B cell (primary cell): ENCODE results near the gene FKBP1A. TPM values are rescaled to one million over a fixed set of nuclear protein-coding genes. Genes with fewer than 3 reads are reported as not detected.

ENCODE experiments used
- ATAC-seq: fragments of 200-7000 bp; cut with Tn5 transposase; one replicate; pipeline ENCODE4 v1.10.0; 2021; ENCODE audit warnings: low read depth, mild to moderate bottlenecking, moderate number of reproducible peaks, moderate library complexity
- CTCF ChIA-PET: fragments of 350-600 bp; sonication (Branson Sonifier 250); formaldehyde crosslinking; loops from one replicate; lab custom pipeline; 2021; ENCODE audit warnings: antibody characterized with exemption, inconsistent platforms; lab: Charles Lee
- POLR2A ChIA-PET: fragments of 350-600 bp; sonication (Branson Sonifier 250); formaldehyde crosslinking; loops from one replicate; lab custom pipeline; 2021; ENCODE audit warnings: antibody characterized with exemption; lab: Charles Lee
- DNase-seq: peaks from one replicate; pipeline ENCODE4 v3.0.0; 2013
- H2AFZ ChIP-seq: 2 replicates; pipeline ENCODE4 v1.6.1; 2012; ENCODE audit warnings: mild to moderate bottlenecking, low read depth, low read length; ENCODE audit not compliant: insufficient read depth, poor library complexity, severe bottlenecking
- H3K27ac ChIP-seq, 2 donors: 1 replicate in 1 of 2; 2 replicates in 1 of 2; pipeline ENCODE4 v1.5.1; 2012 to 2013; ENCODE audit warnings: low read length in 2 of 2, mild to moderate bottlenecking in 2 of 2, moderate library complexity in 1 of 2
- H3K27me3 ChIP-seq, 4 experiments: fragments of 200-600 bp in 1 of 4; sonication (generic) in 1 of 4; replicated peaks in 1 of 4; 1 replicate in 2 of 4; 2 replicates in 2 of 4; pipeline versions ENCODE4 v1.6.1 to v1.7.0; 2013 to 2016; ENCODE audit warnings: low read length in 3 of 4, mild to moderate bottlenecking in 2 of 4, mixed read lengths in 1 of 4, moderate library complexity in 1 of 4; ENCODE audit not compliant: insufficient read depth in 4 of 4, control insufficient read depth in 3 of 4; ENCODE audit errors: control extremely low read depth in 1 of 4
- H3K36me3 ChIP-seq, 2 experiments: replicated peaks in 1 of 2; 1 replicate in 1 of 2; 2 replicates in 1 of 2; pipeline versions ENCODE4 v1.6.1 to v1.7.1; 2013; ENCODE audit warnings: low read length in 1 of 2; ENCODE audit not compliant: insufficient read depth in 2 of 2, control insufficient read depth in 1 of 2; ENCODE audit errors: control extremely low read depth in 1 of 2, extremely low read depth in 1 of 2
- H3K4me1 ChIP-seq, 2 donors: fragments of 200-600 bp in 1 of 2; sonication (generic) in 1 of 2; 1 replicate in 1 of 2; 2 replicates in 1 of 2; pipeline versions ENCODE4 v1.5.1 to v1.6.1; 2013 to 2017; ENCODE audit warnings: low read length in 2 of 2; ENCODE audit not compliant: control insufficient read depth in 2 of 2, insufficient read depth in 2 of 2
- H3K4me2 ChIP-seq: replicated peaks from 2 replicates; pipeline ENCODE3; 2012; ENCODE audit warnings: mild to moderate bottlenecking, low read depth, low read length; ENCODE audit not compliant: poor library complexity, severe bottlenecking
- H3K4me3 ChIP-seq, 5 experiments: fragments of 200-600 bp in 1 of 5; sonication (generic) in 1 of 5; 1 replicate in 3 of 5; 2 replicates in 2 of 5; pipeline versions ENCODE4 v1.5.1 to v1.7.0; 2011 to 2016; ENCODE audit warnings: low read length in 4 of 5, mild to moderate bottlenecking in 4 of 5, low read depth in 2 of 5, control low read depth in 1 of 5, moderate library complexity in 1 of 5; ENCODE audit not compliant: insufficient read depth in 1 of 5; ENCODE audit errors: control extremely low read depth in 1 of 5, extremely low read depth in 1 of 5
- H3K79me2 ChIP-seq: fragments of 200-600 bp; sonication (generic); one replicate; pipeline ENCODE4 v1.6.0; 2016; ENCODE audit warnings: low read length; ENCODE audit not compliant: control insufficient read depth, insufficient read depth
- H3K9ac ChIP-seq: fragments of 200-600 bp; sonication (generic); 2 replicates; pipeline ENCODE4 v1.6.1; 2017; ENCODE audit warnings: mild to moderate bottlenecking, low read length, moderate library complexity
- H3K9me3 ChIP-seq, 3 donors: one replicate each; pipeline versions ENCODE4 v1.6.1 to v1.7.1; 2013; ENCODE audit warnings: low read length in 2 of 3; ENCODE audit not compliant: control insufficient read depth in 2 of 3, insufficient read depth in 1 of 3; ENCODE audit errors: control extremely low read depth in 1 of 3
- H4K20me1 ChIP-seq: 2 replicates; pipeline ENCODE4 v1.6.0; 2012; ENCODE audit warnings: mild to moderate bottlenecking, low read length; ENCODE audit not compliant: insufficient read depth, control insufficient read depth, poor library complexity, severe bottlenecking
- H3K27ac Mint-ChIP-seq: one replicate; pipeline ENCODE4 v1.8.0; 2021; ENCODE audit warnings: mixed read lengths
- H3K27me3 Mint-ChIP-seq: one replicate; pipeline ENCODE4 v1.8.0; 2021; ENCODE audit warnings: mixed read lengths
- H3K4me1 Mint-ChIP-seq: one replicate; pipeline ENCODE4 v1.8.0; 2021; ENCODE audit warnings: mixed read lengths
- H3K4me3 Mint-ChIP-seq: one replicate; pipeline ENCODE4 v1.8.0; 2021; ENCODE audit warnings: mixed read lengths
- H3K9me3 Mint-ChIP-seq: one replicate; pipeline ENCODE4 v1.8.0; 2022; ENCODE audit warnings: mixed read lengths; ENCODE audit not compliant: insufficient read depth
- CTCF ChIP-seq: fragments of 200-600 bp; IDR thresholded peaks from one replicate; pipeline ENCODE4 v1.8.0; 2022; ENCODE audit warnings: antibody characterized with exemption, mild to moderate bottlenecking
- EZH2 ChIP-seq: IDR thresholded peaks from 2 replicates; pipeline ENCODE4 v1.6.1; 2012; ENCODE audit warnings: borderline replicate concordance, low read depth, mild to moderate bottlenecking, moderate library complexity, low read length; ENCODE audit not compliant: insufficient read depth, poor library complexity, severe bottlenecking
- WGBS: methylation state at CpG from one replicate; pipeline ENCODE4 v1.1.5; 2013; ENCODE audit warnings: missing lambda C conversion rate; ENCODE audit not compliant: insufficient coverage; 5-methylcytosine and 5-hydroxymethylcytosine counted together
- intact Hi-C: fragments of 100-400 bp; cut with micrococcal nuclease; formaldehyde crosslinking; loops from one replicate; pipeline ENCODE4 v1.10.0; 2022
- polyA plus RNA-seq: library from polyadenylated mRNA; depleted of rRNA; stranded (reverse); fragments of >200 nt; gene quantifications from 2 replicates; pipeline ENCODE4 v1.2.3, GENCODE V29; 2012
- total RNA-seq, 2 donors: library from RNA; stranded (reverse); fragments of 120-200 nt in 1 of 2; gene quantifications; 1 replicate in 1 of 2; 2 replicates in 1 of 2; pipeline versions ENCODE4 v1.2.3 to v1.2.4, GENCODE V29; 2013 to 2022

The FKBP1A gene
- total and polyA plus RNA-seq, 2 donors (not counting 1 experiment from before 2014, with no cell fraction given) = 86.3 to 86.7 TPM

GRCh38 chr20:1382670-1383069 lies 10.2 kb downstream of the FKBP1A start:
- Histone ChIP-seq H3K27me3 (no peaks in the 10 kb centered on the region), H3K27ac (no peak overlapping the region), H3K4me2 (no peak overlapping the region), H3K4me3 (no peak overlapping the region), H3K9ac (no peak overlapping the region), H2AFZ (no peak overlapping the region), H3K9me3 (no peaks in the 10 kb centered on the region), H4K20me1 (peaks cover 89% of the 10 kb centered on the region), H3K36me3 (peaks cover 0 to 25% of the 10 kb centered on the region in 2 experiments), H3K4me1 (peaks cover 35 to 43% of the 10 kb centered on the region in 2 donors), H3K79me2 (peaks cover 100% of the 10 kb centered on the region)
- POLR2A ChIA-PET = interaction anchor here (0.9 kb wide), 1 partner anchor 11 kb away, joined by 3 read pairs; no protein-coding TSS in a partner anchor
- Mint-ChIP-seq H3K27me3 (no peaks in the 10 kb centered on the region), H3K27ac (no peak overlapping the region), H3K4me3 (no peak overlapping the region), H3K9me3 (no peaks in the 10 kb centered on the region), H3K4me1 (peaks cover 89% of the 10 kb centered on the region)
- intact Hi-C loops = no loop called here
- no peak for DNase-seq
- TF ChIP-seq EZH2 = no peak
- CTCF ChIA-PET = interaction anchor here (1.3 kb wide), 1 partner anchor 55 kb away, joined by 3 read pairs; no protein-coding TSS in a partner anchor
- 98% methylated on average over 3 of the region's 4 CpGs for WGBS
- no peak for ATAC-seq

GRCh38 chr20:1381753-1382591 lies 10.9 kb downstream of the FKBP1A start:
- Histone ChIP-seq H3K9me3 (no peaks in the 10 kb centered on the region), H3K4me1 (peaks cover 42 to 47% of the 10 kb centered on the region in 2 donors), H3K9ac (no peak overlapping the region), H3K36me3 (peaks cover 0 to 25% of the 10 kb centered on the region in 2 experiments), H3K27ac (no peak overlapping the region), H4K20me1 (peaks cover 89% of the 10 kb centered on the region), H3K27me3 (no peaks in the 10 kb centered on the region), H2AFZ (no peak overlapping the region), H3K4me2 (no peak overlapping the region), H3K4me3 (no peak overlapping the region), H3K79me2 (peaks cover 100% of the 10 kb centered on the region)
- Mint-ChIP-seq H3K4me3 (no peak overlapping the region), H3K9me3 (no peaks in the 10 kb centered on the region), H3K27me3 (no peaks in the 10 kb centered on the region), H3K4me1 (peaks cover 90% of the 10 kb centered on the region), H3K27ac (peak overlapping the region; percentile 23)
- POLR2A ChIA-PET = interaction anchor here (0.9 kb wide), 1 partner anchor 11 kb away, joined by 3 read pairs; no protein-coding TSS in a partner anchor
- 73% methylated on average over 2 of the region's 6 CpGs for WGBS
- DNase-seq = no peak
- TF ChIP-seq CTCF (no peak), EZH2 (no peak)
- intact Hi-C loops = no loop called here
- CTCF ChIA-PET = interaction anchor here (0.8 to 1.4 kb wide), 3 partner anchors 10 to 56 kb away, joined by 3 to 5 read pairs (median 4); no protein-coding TSS in a partner anchor
- ATAC-seq = no peak
